Astrocyte (in vitro differentiated cells and primary cell): Measurements from ENCODE around the gene LGR6.

ENCODE experiments used
- CTCF ChIP-seq: IDR thresholded peaks from 2 replicates; pipeline ENCODE4 v1.5.1; 2011; ENCODE audit warnings: low read depth, mild to moderate bottlenecking, inconsistent platforms, low read length, moderate library complexity; ENCODE audit not compliant: insufficient read depth
- EZH2 ChIP-seq: IDR thresholded peaks from 2 replicates; pipeline ENCODE4 v1.6.1; 2012; ENCODE audit warnings: mild to moderate bottlenecking, low read length, inconsistent platforms; ENCODE audit not compliant: insufficient read depth

GRCh38 chr1:202201971-202202370 is 8.4 kb downstream of the LGR6 start:
- TF ChIP-seq CTCF (no peak), EZH2 (no peak)
